HG02938 (cell line): Measurements from ENCODE around the gene ZYX.
A peak's percentile ranks its signal among the peaks of the same experiment; 100 is the strongest.

Experiments
- ATAC-seq: cut with Tn5 transposase; IDR thresholded peaks from one replicate; pipeline ENCODE4 v1.9.1; 2021; ENCODE audit warnings: mild to moderate bottlenecking, moderate library complexity; ENCODE audit not compliant: unreplicated experiment

The ZYX gene

GRCh38 chr7:143362131-143363015 is 18.8 kb upstream of the ZYX start, which contains the start of gene FAM131B:
Gene FAM131B (minus strand): TSS chr7:143362713. CDS start chr7:143362603, 110 bp downstream.
- no peak for ATAC-seq

DNA sequence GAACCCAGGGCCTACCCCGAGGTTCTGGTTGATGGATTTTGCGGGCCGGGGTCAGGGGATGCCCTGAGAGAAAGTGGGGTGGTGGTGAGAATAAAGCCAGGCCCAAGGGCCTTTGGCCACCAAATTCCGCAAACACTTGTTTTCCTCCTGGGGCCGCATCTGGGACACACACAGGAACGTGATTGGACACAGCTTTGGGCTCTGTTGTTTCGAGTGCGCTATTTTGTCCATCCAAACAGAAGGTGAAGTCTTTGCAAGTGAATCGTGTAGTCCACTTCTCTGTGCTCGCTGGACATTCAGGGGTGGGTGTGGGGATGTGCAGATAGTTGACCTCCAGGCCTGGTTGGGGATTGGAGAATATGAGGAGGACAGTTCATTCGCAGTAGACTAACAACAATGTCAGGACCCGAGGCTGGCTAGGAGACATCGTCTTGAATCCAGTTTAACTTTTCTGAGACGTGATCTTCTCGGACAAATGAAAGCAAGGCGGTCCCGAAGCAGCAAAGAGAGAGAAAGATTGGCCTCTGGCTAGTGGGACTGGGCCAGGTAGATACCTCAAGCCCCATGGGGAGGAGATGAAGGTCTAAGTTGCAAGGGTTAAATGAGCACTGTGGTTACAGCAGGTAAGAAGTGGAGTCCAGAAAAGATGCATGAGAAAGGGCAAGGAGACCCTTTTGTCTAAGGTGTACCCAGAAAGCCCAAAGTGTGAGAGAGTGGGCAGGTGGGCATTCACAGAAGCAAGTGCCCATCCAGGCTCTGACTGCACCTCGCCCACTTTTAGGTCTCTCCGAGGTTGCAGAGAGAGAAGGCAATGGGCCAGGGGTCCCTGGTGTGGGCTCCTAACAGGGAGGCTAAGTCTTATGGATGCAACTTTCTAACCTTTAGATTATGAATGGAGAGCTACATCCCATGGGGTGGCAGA is 17.9 kb upstream of the ZYX start:
- no peak for ATAC-seq

GRCh38 chr7:143367972-143368371 is 13.2 kb upstream of the ZYX start:
- ATAC-seq = no peak

GRCh38 chr7:143368387-143368786 is 12.8 kb upstream of the ZYX start:
- ATAC-seq = no peak

DNA sequence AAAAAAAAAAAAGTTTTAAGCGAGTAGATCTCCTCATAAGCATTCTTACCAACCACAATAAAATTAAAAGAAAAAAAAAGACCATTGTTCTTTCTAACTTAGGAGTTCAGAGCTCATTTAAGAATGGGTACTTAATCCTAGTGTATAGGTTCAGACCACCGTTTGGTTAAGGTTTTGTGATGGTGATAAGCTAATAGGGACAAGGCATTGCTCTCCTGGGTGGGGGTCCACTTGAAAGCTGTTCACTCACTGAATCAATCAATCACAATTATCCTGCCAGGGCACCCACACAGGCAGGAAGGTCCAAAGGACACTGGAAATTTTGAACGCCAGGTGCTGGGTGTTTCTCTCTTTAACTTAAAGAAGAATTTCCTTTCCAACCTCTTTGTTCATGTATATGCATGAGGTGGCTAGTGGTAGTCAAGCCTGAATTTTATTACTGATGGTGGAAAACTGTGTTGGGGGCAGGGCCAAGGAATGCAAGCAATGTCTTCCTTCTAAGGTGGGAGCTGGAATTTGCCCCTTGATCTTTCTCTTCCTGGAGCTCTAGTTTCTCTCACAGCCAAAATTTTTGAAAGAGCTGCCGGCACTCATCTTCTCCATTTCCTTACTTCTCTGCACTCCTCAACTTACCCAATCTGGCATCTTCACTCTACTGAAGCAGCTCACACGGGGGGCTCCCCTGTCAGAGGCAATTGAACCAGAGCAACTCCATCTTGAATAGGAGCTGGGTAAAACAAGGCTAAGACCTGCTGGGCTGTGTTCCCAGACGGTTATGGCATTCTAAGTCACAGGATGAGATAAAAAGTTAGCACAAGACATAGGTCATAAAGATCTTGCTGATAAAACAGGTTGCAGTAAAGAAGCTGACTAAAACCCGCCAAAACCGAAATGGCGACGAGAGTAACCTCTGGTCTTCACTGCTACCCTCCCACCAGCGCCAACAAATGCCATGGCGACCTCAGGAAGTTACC is 11.2 kb upstream of the ZYX start:
- ATAC-seq = no peak

GRCh38 chr7:143372070-143372469 is 9.1 kb upstream of the ZYX start:
- no peak for ATAC-seq

DNA sequence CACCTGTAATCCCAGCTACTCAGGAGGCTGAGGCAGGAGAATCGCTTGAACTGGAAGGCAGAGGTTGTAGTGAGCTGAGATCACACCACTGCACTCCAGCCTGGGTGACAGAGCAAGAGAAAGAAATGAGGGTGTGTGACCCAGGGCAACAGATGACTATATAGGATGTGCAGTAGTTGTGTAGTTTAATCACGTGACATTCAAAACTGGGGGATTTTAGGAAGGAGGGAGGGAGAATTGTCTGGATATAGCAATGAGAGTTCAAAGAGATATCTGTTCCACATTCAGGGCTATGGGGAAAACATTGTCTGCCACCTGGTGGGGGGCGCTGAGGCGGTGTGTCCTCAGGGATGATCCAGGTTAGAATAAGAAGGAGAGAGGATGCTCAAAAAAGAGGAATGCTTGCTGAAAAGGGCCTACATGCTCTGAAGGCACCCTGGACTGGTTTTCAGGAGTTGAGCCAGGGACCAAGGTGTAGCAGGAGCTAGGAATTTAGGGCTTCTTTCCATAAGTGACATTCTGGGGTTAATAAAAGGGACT is 7.8 kb upstream of the ZYX start:
- ATAC-seq = no peak

GRCh38 chr7:143374561-143374960 is 6.6 kb upstream of the ZYX start:
- ATAC-seq = no peak

- ATAC-seq = no peak
These were observed 5.7 kb upstream of the ZYX start for GRCh38 chr7:143375298-143376034.

DNA sequence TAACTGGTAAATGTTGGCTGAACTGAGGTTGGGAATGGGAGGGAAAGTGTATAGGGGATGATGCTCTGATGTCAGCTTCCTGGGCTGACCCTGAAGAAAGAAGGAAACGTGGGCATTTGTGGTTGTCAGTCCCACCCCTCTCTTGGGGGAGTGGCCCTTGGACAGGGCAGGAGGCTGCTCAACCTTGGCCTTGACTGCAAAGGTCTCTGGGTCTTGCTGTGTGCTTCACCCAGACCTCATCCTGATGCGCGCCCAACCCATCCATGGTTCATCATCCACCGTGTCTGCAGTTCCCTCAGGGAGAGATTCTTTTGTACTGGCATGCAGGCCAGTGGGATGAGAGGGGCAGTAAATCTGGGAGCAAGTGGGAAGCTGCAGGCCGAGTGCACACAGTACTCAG is 4.7 kb upstream of the ZYX start:
- ATAC-seq = no peak

- peak; percentile 7 for ATAC-seq
These were observed 1.4 kb upstream of the ZYX start for GRCh38 chr7:143379611-143380259.

DNA sequence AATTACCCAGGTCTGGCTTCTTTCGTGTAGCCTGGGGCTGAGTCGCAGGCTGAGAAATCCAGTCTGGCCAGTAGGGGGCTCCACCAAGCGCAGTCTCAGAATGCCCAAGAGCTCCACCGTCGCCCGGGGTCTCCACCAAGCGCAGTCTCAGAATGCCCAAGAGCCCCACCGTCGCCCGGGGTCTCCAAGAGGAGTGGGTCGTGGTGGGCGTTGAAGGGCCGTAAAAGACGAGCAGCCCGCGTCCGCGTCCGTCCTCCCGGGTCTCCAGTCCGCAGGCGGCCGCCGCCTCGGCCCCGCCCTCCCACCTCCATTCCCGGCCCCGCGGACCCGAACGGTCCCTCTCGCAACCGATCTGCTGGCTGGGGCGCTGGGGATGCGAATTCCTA is 892 bp upstream of the ZYX start:
- ATAC-seq = peak; percentile 55

- peak; percentile 9 for ATAC-seq
These were observed 431 bp downstream of the ZYX start for GRCh38 chr7:143381427-143382125.

- no peak for ATAC-seq
These were observed 1.1 kb downstream of the ZYX start for GRCh38 chr7:143382126-143382790.

DNA sequence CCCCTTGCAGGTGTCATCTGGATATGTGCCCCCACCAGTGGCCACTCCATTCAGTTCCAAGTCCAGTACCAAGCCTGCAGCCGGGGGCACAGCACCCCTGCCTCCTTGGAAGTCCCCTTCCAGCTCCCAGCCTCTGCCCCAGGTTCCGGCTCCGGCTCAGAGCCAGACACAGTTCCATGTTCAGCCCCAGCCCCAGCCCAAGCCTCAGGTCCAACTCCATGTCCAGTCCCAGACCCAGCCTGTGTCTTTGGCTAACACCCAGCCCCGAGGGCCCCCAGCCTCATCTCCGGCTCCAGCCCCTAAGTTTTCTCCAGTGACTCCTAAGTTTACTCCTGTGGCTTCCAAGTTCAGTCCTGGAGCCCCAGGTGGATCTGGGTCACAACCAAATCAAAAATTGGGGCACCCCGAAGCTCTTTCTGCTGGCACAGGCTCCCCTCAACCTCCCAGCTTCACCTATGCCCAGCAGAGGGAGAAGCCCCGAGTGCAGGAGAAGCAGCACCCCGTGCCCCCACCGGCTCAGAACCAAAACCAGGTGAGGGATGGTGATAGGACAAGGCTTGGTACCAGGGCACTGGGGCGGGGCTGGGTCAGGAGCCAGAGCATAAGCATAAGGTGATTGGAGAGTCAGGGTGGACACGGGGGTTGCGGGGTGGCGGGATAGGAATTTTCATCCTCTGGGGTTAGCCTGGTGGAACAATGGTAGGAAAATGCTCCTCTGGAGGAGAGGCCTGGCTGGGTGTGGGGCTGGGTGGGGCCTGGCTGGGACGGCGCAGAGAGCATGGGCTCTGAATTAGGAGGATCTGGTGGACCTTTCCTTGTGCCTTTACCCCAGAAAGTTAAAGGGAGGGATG is 1.9 kb downstream of the ZYX start:
- ATAC-seq = no peak

DNA sequence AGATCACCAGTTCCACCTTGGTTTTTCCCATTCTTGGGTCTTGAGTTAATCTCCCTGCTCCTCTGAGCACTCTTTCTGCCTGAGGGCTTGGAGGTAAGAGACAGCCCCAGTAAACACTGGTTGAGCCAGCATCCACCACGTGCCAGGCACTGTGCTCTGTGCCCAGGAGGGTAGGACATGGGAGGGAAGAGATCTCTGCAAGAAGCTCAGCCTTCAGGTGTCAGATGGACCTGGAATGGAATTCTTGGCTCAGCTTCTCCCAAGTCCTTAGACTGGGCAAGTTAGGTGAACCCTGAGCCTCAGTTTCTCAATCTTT is 2.5 kb downstream of the ZYX start:
- ATAC-seq = no peak

GRCh38 chr7:143384148-143384547 is 3.0 kb downstream of the ZYX start:
- no peak for ATAC-seq
